H1 (cell line): ENCODE measurements around the gene AATK.

Experiments used
- ASH2L ChIP-seq: fragments of 200-600, 300-600 bp; sonication (generic); IDR thresholded peaks from one replicate; pipeline ENCODE4 v1.7.1; 2017; ENCODE audit warnings: low read length
- CEBPB ChIP-seq: IDR thresholded peaks from 2 replicates; pipeline ENCODE4 v1.6.1; 2012; ENCODE audit warnings: low read depth, low read length
- EGR1 ChIP-seq: IDR thresholded peaks from 2 replicates; pipeline ENCODE4 v1.6.1; 2011; ENCODE audit warnings: low read depth, low read length, borderline replicate concordance
- EZH2 ChIP-seq: fragments of 200-600 bp; sonication (generic); IDR thresholded peaks from 2 replicates; pipeline ENCODE4 v1.7.1; 2012; ENCODE audit warnings: low read depth, mild to moderate bottlenecking, moderate library complexity, low read length, inconsistent platforms; ENCODE audit not compliant: severe bottlenecking
- JUND ChIP-seq: IDR thresholded peaks from 2 replicates; pipeline ENCODE4 v1.6.1; 2011; ENCODE audit warnings: mild to moderate bottlenecking, improper control_type of control experiment, low read length
- POLR2AphosphoS5 ChIP-seq: IDR thresholded peaks from 2 replicates; pipeline ENCODE4 v1.6.1; 2011; ENCODE audit warnings: low read depth, low read length
- RAD21 ChIP-seq, 2 experiments: IDR thresholded peaks in 1 of 2; conservative IDR thresholded peaks in 1 of 2; 2 replicates each; pipeline ENCODE4 v1.6.1; 2011; ENCODE audit warnings: low read depth in 2 of 2, low read length in 2 of 2, improper control_type of control experiment in 1 of 2, inconsistent platforms in 1 of 2, mild to moderate bottlenecking in 1 of 2, moderate library complexity in 1 of 2
- TAF1 ChIP-seq: IDR thresholded peaks from 2 replicates; pipeline ENCODE4 v1.6.1; 2011; ENCODE audit warnings: mild to moderate bottlenecking, low read depth, low read length
- TF ChIP-seq, protein P1 (sequence below), 3 experiments: IDR thresholded peaks; 1 replicate in 2 of 3; 2 replicates in 1 of 3; pipeline versions ENCODE4 v1.5.1 to v1.6.1; 2011; ENCODE audit warnings: low read length in 3 of 3, mild to moderate bottlenecking in 3 of 3, inconsistent platforms in 2 of 3, low read depth in 1 of 3, moderate library complexity in 1 of 3; ENCODE audit not compliant: insufficient read depth in 1 of 3; ENCODE audit errors: control extremely low read depth in 1 of 3

DNA sequence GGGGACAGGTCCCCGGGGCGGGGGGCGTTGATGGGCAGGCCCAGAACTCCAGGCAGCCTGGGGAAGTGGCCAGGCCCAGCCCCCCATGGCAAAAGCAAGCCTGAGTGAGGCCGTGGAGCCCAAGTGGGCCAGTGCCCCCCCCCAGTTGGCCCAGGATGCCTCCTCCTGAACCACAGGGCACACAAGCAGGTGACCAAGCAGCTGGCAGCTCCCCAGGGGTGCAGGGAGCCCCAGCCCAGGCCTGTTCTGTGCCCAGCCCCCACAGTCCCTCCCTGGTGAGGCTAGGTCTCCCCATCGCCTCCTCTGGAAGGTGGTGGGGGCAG is 38.9 kb downstream of the AATK start:
- no peak for TF ChIP-seq TAF1
- TF ChIP-seq, protein P1, sequence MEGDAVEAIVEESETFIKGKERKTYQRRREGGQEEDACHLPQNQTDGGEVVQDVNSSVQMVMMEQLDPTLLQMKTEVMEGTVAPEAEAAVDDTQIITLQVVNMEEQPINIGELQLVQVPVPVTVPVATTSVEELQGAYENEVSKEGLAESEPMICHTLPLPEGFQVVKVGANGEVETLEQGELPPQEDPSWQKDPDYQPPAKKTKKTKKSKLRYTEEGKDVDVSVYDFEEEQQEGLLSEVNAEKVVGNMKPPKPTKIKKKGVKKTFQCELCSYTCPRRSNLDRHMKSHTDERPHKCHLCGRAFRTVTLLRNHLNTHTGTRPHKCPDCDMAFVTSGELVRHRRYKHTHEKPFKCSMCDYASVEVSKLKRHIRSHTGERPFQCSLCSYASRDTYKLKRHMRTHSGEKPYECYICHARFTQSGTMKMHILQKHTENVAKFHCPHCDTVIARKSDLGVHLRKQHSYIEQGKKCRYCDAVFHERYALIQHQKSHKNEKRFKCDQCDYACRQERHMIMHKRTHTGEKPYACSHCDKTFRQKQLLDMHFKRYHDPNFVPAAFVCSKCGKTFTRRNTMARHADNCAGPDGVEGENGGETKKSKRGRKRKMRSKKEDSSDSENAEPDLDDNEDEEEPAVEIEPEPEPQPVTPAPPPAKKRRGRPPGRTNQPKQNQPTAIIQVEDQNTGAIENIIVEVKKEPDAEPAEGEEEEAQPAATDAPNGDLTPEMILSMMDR (IDR thresholded peaks at IDR 0.05; ENCODE audit: control extremely low read depth in 1 of 3, insufficient read depth in 1 of 3, low read depth in 1 of 3, low read length in 3 of 3): no peak
- TF ChIP-seq EGR1: no peak
- no peak for TF ChIP-seq CEBPB
- TF ChIP-seq RAD21 (IDR thresholded peaks at IDR 0.05 in 1 of 2, conservative IDR thresholded peaks at IDR 0.05 in 1 of 2; ENCODE audit: low read depth in 2 of 2, low read length in 2 of 2): no peak
- TF ChIP-seq POLR2AphosphoS5: no peak
- TF ChIP-seq ASH2L: no peak
- TF ChIP-seq EZH2: no peak
- no peak for TF ChIP-seq JUND
